GM12878 (cell line): ENCODE results near the gene GPR146.

Source experiments
- CBFB ChIP-seq: IDR thresholded peaks from 2 replicates; pipeline ENCODE4 v1.6.1; 2016; ENCODE audit warnings: antibody characterized with exemption, low read depth
- CHD2 ChIP-seq: IDR thresholded peaks from 2 replicates; pipeline ENCODE4 v1.6.1; 2011; ENCODE audit warnings: low read depth, low read length, improper control_type of control experiment, borderline replicate concordance
- EZH2 ChIP-seq: IDR thresholded peaks from 2 replicates; pipeline ENCODE4 v1.6.1; 2012; ENCODE audit warnings: low read depth, mild to moderate bottlenecking, control low read depth, inconsistent platforms, low read length, borderline replicate concordance; ENCODE audit not compliant: control insufficient read depth
- FOXM1 ChIP-seq: IDR thresholded peaks from 2 replicates; pipeline ENCODE4 v1.6.1; 2012; ENCODE audit warnings: low read depth, mild to moderate bottlenecking, inconsistent platforms, low read length, moderate library complexity
- POLR2A ChIP-seq: IDR thresholded peaks from 2 replicates; pipeline ENCODE4 v1.6.1; 2011; ENCODE audit warnings: low read depth, mild to moderate bottlenecking, low read length
- SUZ12 ChIP-seq: fragments of 200-600 bp; sonication (generic); IDR thresholded peaks from one replicate; pipeline ENCODE4 v1.6.1; 2018; ENCODE audit warnings: antibody characterized with exemption, mild to moderate bottlenecking; ENCODE audit not compliant: unreplicated experiment
- TF ChIP-seq, protein P1 (sequence below), 3 experiments: IDR thresholded peaks in 2 of 3; conservative IDR thresholded peaks in 1 of 3; 2 replicates each; pipeline ENCODE4 v1.5.1; 2011; ENCODE audit warnings: low read depth in 3 of 3, low read length in 3 of 3, mild to moderate bottlenecking in 3 of 3, control low read depth in 2 of 3, moderate library complexity in 2 of 3, inconsistent platforms in 1 of 3, mixed read lengths in 1 of 3; ENCODE audit not compliant: control insufficient read depth in 2 of 3, insufficient read depth in 1 of 3; ENCODE audit errors: extremely low read depth in 1 of 3
- TF ChIP-seq, protein P2 (sequence below): fragments of 450-650 bp; IDR thresholded peaks from 2 replicates; pipeline ENCODE4 v1.6.1; 2017; ENCODE audit warnings: antibody characterized with exemption, mild to moderate bottlenecking, moderate library complexity
- TF ChIP-seq, protein P3 (sequence below): fragments of 450-650 bp; IDR thresholded peaks from 2 replicates; pipeline ENCODE4 v1.6.1; 2018; ENCODE audit warnings: borderline replicate concordance, mild to moderate bottlenecking; ENCODE audit not compliant: partially characterized antibody

DNA sequence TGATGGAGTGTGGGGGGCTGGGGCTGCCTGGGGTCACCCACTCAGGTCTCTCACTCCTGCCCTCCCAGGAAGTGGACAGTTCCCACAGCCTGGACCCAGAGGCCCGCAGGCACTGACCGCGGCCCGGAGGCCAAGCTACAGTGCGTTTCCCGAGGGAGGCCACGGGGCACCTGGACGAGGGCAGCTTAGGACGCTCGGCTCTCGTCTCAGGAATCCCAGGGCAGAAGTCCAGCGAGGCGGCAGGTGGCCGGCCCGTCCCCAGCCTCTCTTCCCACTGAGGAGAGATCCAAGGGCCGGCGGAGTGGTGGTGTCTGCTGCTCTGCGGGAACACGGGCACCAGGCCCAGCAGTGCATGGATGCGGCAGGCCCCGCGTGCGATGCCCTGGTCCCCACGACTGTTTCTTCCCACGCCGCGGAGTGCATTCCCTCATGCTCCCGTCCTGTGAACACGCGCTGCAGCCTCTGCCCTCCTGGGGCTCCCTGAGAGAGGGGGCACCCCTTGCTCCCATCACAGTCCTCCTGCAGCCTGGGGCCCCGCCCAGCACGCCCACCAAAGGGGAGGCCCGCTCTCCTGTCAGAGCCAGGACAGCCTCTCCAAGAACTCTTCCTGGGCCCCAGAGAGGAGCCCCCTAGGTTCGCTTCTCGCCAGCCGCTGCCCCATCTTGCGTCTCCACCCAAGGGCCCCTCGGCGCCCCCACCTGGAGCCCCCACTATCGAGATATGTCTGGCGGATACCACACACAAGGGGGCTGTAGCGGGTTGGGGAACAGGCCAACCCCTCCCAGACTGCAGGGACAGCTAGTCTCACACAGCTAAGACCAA is 24.3 kb upstream of the GPR146 start:
- TF ChIP-seq CHD2 (no peak), CBFB (no peak), FOXM1 (no peak), SUZ12 (no peak), EZH2 (no peak), POLR2A (no peak; the same call in 1 of the 2 replicates)
- TF ChIP-seq, protein P1, sequence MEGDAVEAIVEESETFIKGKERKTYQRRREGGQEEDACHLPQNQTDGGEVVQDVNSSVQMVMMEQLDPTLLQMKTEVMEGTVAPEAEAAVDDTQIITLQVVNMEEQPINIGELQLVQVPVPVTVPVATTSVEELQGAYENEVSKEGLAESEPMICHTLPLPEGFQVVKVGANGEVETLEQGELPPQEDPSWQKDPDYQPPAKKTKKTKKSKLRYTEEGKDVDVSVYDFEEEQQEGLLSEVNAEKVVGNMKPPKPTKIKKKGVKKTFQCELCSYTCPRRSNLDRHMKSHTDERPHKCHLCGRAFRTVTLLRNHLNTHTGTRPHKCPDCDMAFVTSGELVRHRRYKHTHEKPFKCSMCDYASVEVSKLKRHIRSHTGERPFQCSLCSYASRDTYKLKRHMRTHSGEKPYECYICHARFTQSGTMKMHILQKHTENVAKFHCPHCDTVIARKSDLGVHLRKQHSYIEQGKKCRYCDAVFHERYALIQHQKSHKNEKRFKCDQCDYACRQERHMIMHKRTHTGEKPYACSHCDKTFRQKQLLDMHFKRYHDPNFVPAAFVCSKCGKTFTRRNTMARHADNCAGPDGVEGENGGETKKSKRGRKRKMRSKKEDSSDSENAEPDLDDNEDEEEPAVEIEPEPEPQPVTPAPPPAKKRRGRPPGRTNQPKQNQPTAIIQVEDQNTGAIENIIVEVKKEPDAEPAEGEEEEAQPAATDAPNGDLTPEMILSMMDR (IDR thresholded peaks at IDR 0.05 in 2 of 3, conservative IDR thresholded peaks at IDR 0.05 in 1 of 3; ENCODE audit: control insufficient read depth in 2 of 3, extremely low read depth in 1 of 3, insufficient read depth in 1 of 3, low read depth in 3 of 3, low read length in 3 of 3) = no peak
- TF ChIP-seq, protein P2, sequence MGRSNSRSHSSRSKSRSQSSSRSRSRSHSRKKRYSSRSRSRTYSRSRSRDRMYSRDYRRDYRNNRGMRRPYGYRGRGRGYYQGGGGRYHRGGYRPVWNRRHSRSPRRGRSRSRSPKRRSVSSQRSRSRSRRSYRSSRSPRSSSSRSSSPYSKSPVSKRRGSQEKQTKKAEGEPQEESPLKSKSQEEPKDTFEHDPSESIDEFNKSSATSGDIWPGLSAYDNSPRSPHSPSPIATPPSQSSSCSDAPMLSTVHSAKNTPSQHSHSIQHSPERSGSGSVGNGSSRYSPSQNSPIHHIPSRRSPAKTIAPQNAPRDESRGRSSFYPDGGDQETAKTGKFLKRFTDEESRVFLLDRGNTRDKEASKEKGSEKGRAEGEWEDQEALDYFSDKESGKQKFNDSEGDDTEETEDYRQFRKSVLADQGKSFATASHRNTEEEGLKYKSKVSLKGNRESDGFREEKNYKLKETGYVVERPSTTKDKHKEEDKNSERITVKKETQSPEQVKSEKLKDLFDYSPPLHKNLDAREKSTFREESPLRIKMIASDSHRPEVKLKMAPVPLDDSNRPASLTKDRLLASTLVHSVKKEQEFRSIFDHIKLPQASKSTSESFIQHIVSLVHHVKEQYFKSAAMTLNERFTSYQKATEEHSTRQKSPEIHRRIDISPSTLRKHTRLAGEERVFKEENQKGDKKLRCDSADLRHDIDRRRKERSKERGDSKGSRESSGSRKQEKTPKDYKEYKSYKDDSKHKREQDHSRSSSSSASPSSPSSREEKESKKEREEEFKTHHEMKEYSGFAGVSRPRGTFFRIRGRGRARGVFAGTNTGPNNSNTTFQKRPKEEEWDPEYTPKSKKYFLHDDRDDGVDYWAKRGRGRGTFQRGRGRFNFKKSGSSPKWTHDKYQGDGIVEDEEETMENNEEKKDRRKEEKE = no peak
- TF ChIP-seq, protein P3, sequence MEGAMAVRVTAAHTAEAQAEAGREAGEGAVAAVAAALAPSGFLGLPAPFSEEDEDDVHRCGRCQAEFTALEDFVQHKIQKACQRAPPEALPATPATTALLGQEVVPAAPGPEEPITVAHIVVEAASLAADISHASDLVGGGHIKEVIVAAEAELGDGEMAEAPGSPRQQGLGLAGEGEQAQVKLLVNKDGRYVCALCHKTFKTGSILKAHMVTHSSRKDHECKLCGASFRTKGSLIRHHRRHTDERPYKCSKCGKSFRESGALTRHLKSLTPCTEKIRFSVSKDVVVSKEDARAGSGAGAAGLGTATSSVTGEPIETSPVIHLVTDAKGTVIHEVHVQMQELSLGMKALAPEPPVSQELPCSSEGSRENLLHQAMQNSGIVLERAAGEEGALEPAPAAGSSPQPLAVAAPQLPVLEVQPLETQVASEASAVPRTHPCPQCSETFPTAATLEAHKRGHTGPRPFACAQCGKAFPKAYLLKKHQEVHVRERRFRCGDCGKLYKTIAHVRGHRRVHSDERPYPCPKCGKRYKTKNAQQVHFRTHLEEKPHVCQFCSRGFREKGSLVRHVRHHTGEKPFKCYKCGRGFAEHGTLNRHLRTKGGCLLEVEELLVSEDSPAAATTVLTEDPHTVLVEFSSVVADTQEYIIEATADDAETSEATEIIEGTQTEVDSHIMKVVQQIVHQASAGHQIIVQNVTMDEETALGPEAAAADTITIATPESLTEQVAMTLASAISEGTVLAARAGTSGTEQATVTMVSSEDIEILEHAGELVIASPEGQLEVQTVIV = no peak
